WTC11 (cell line): ENCODE data around the gene PDGFRB. TPM values are rescaled to one million over a fixed set of nuclear protein-coding genes. Genes with fewer than 3 reads are reported as not detected.
A peak's percentile ranks its signal among the peaks of the same experiment; 100 is the strongest.

Source experiments
- ATAC-seq: fragments of 200-7000 bp; cut with Tn5 transposase; 2 replicates; pipeline ENCODE4 v1.10.0; 2021; ENCODE audit warnings: mild to moderate bottlenecking, moderate library complexity
- CTCF ChIA-PET: fragments of 300-600 bp; sonication (Branson Sonifier 250); formaldehyde crosslinking; loops from one replicate; lab custom pipeline; 2021; ENCODE audit warnings: antibody characterized with exemption; lab: Charles Lee
- POLR2A ChIA-PET: fragments of 350-600 bp; sonication (Branson Sonifier 250); formaldehyde crosslinking; loops from one replicate; lab custom pipeline; 2021; ENCODE audit warnings: antibody characterized with exemption; lab: Charles Lee
- DNase-seq: peaks from one replicate; pipeline ENCODE4 v3.0.0; 2021; ENCODE audit warnings: low spot score
- H3K27ac Mint-ChIP-seq: 2 replicates; pipeline ENCODE4 v1.8.0; 2021; ENCODE audit warnings: mixed read lengths
- H3K27me3 Mint-ChIP-seq: 2 replicates; pipeline ENCODE4 v1.8.0; 2021; ENCODE audit warnings: low read depth, mild to moderate bottlenecking, moderate library complexity, mixed read lengths
- H3K36me3 Mint-ChIP-seq: 2 replicates; pipeline ENCODE4 v1.8.0; 2021; ENCODE audit warnings: mixed read lengths
- H3K4me1 Mint-ChIP-seq: 2 replicates; pipeline ENCODE4 v1.8.0; 2022; ENCODE audit warnings: mixed read lengths
- H3K4me3 Mint-ChIP-seq: 2 replicates; pipeline ENCODE4 v1.8.0; 2021; ENCODE audit warnings: mild to moderate bottlenecking, moderate library complexity, mixed read lengths
- H3K9me3 Mint-ChIP-seq: 2 replicates; pipeline ENCODE4 v1.8.0; 2021; ENCODE audit warnings: mixed read lengths
- ATF2 ChIP-seq: sonication (generic); formaldehyde crosslinking; IDR thresholded peaks from 2 replicates; pipeline ENCODE4 v1.8.1; 2022; ENCODE audit warnings: low read depth, missing genetic modification reagents, borderline replicate concordance
- CREM ChIP-seq: sonication (generic); formaldehyde crosslinking; IDR thresholded peaks from 2 replicates; pipeline ENCODE4 v1.8.1; 2022; ENCODE audit warnings: mild to moderate bottlenecking, missing genetic modification reagents, moderate library complexity
- CTCF ChIP-seq: fragments of 200-600 bp; IDR thresholded peaks from 2 replicates; pipeline ENCODE4 v1.8.0; 2022; ENCODE audit warnings: antibody characterized with exemption
- E2F4 ChIP-seq: sonication (generic); formaldehyde crosslinking; IDR thresholded peaks from 2 replicates; pipeline ENCODE4 v1.8.1; 2022; ENCODE audit warnings: low read depth, mild to moderate bottlenecking, moderate library complexity, missing genetic modification reagents, borderline replicate concordance
- ELF4 ChIP-seq: sonication (generic); formaldehyde crosslinking; IDR thresholded peaks from 2 replicates; pipeline ENCODE4 v1.8.1; 2022; ENCODE audit warnings: low read depth, mild to moderate bottlenecking, moderate library complexity, missing genetic modification reagents
- FOXK1 ChIP-seq: sonication (generic); formaldehyde crosslinking; IDR thresholded peaks from 2 replicates; pipeline ENCODE4 v1.8.0; 2022; ENCODE audit warnings: mild to moderate bottlenecking, moderate library complexity, missing genetic modification reagents
- FOXP4 ChIP-seq: sonication (generic); formaldehyde crosslinking; IDR thresholded peaks from 2 replicates; pipeline ENCODE4 v1.8.0; 2022; ENCODE audit warnings: mild to moderate bottlenecking, missing genetic modification reagents
- GTF2I ChIP-seq: fragments of 250-450 bp; sonication (Bioruptor Pico); conservative IDR thresholded peaks from 2 replicates; pipeline ENCODE4 v1.4.0; 2021; ENCODE audit warnings: mild to moderate bottlenecking
- HMGA2 ChIP-seq: fragments of 250-450 bp; sonication (Bioruptor Pico); IDR thresholded peaks from 2 replicates; pipeline ENCODE4 v1.4.0; 2021; ENCODE audit warnings: mild to moderate bottlenecking, moderate library complexity
- IRF2 ChIP-seq: sonication (generic); formaldehyde crosslinking; IDR thresholded peaks from 2 replicates; pipeline ENCODE4 v1.8.0; 2022; ENCODE audit warnings: low read depth, missing genetic modification reagents, borderline replicate concordance
- MLX ChIP-seq: sonication (generic); formaldehyde crosslinking; IDR thresholded peaks from 2 replicates; pipeline ENCODE4 v1.8.1; 2023; ENCODE audit warnings: mild to moderate bottlenecking, missing genetic modification reagents, moderate library complexity
- NFYB ChIP-seq: sonication (generic); formaldehyde crosslinking; conservative IDR thresholded peaks from 2 replicates; pipeline ENCODE4 v1.8.0; 2022; ENCODE audit warnings: low read depth, missing genetic modification reagents
- RELA ChIP-seq: sonication (generic); formaldehyde crosslinking; IDR thresholded peaks from 2 replicates; pipeline ENCODE4 v1.8.1; 2022; ENCODE audit warnings: missing genetic modification reagents, mild to moderate bottlenecking, borderline replicate concordance
- RORB ChIP-seq: fragments of 250-450 bp; sonication (Bioruptor Pico); IDR thresholded peaks from 2 replicates; pipeline ENCODE4 v1.9.0; 2021; ENCODE audit warnings: mild to moderate bottlenecking
- SOX15 ChIP-seq: fragments of 250-450 bp; sonication (Bioruptor Pico); IDR thresholded peaks from 2 replicates; pipeline ENCODE4 v1.9.0; 2021; ENCODE audit warnings: mild to moderate bottlenecking
- ZNF396 ChIP-seq: fragments of 250-450 bp; sonication (Bioruptor Pico); IDR thresholded peaks from 2 replicates; pipeline ENCODE4 v1.8.0; 2021; ENCODE audit warnings: mild to moderate bottlenecking, moderate library complexity, borderline replicate concordance
- ZNF423 ChIP-seq: fragments of 250-450 bp; sonication (Bioruptor Pico); IDR thresholded peaks from 2 replicates; pipeline ENCODE4 v2.1.2; 2022; ENCODE audit warnings: mild to moderate bottlenecking, moderate library complexity
- ZNF532 ChIP-seq: fragments of 250-450 bp; sonication (Bioruptor Pico); IDR thresholded peaks from 2 replicates; pipeline ENCODE4 v1.9.0; 2021; ENCODE audit warnings: mild to moderate bottlenecking, borderline replicate concordance
- total RNA-seq: library from RNA; stranded (reverse); gene quantifications from 3 replicates; pipeline ENCODE4 v1.2.3, GENCODE V29; 2021
- TF ChIP-seq, protein P1 (sequence below): fragments of 250-450 bp; sonication (Bioruptor Pico); IDR thresholded peaks from 2 replicates; pipeline ENCODE4 v1.9.0; 2021; ENCODE audit warnings: mild to moderate bottlenecking
- TF ChIP-seq, protein P2 (sequence below): sonication (generic); formaldehyde crosslinking; conservative IDR thresholded peaks from 2 replicates; pipeline ENCODE4 v1.8.1; 2022; ENCODE audit warnings: mild to moderate bottlenecking, missing genetic modification reagents

PDGFRB gene
- total RNA-seq, 1 experiment from 2014 or later: 5.1 TPM

- Mint-ChIP-seq H3K36me3 (no peaks in the 10 kb centered on the region), H3K4me1 (peaks cover 27% of the 10 kb centered on the region), H3K4me3 (peak overlapping the region; percentile 45), H3K9me3 (no peaks in the 10 kb centered on the region), H3K27ac (no peak overlapping the region), H3K27me3 (peaks cover 88% of the 10 kb centered on the region)
- ChIA-PET CTCF (interaction anchor here (0.6 to 1.9 kb wide), 9 partner anchors 9 to 390 kb away, joined by 3 to 10 read pairs (median 3); no protein-coding TSS in a partner anchor), POLR2A (interaction anchor here (0.7 kb wide), 2 partner anchors 85 to 1287 kb away, joined by 3 read pairs; no protein-coding TSS in a partner anchor)
- TF ChIP-seq IRF2: no peak
- TF ChIP-seq ELF4 (CRISPR knock-in tag): no peak
- no peak for TF ChIP-seq ZNF532
- TF ChIP-seq, protein P1, sequence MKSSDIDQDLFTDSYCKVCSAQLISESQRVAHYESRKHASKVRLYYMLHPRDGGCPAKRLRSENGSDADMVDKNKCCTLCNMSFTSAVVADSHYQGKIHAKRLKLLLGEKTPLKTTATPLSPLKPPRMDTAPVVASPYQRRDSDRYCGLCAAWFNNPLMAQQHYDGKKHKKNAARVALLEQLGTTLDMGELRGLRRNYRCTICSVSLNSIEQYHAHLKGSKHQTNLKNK: no peak
- TF ChIP-seq ZNF396 (CRISPR knock-in tag): no peak
- no peak for TF ChIP-seq ATF2
- TF ChIP-seq FOXK1 (CRISPR knock-in tag): no peak
- TF ChIP-seq HMGA2 (CRISPR knock-in tag): no peak
- no peak for TF ChIP-seq CTCF
- TF ChIP-seq, protein P2, sequence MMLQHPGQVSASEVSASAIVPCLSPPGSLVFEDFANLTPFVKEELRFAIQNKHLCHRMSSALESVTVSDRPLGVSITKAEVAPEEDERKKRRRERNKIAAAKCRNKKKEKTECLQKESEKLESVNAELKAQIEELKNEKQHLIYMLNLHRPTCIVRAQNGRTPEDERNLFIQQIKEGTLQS (CRISPR knock-in tag): no peak
- no peak for TF ChIP-seq MLX (CRISPR knock-in tag)
- no peak for TF ChIP-seq NFYB (CRISPR knock-in tag)
- TF ChIP-seq RORB (CRISPR knock-in tag): no peak
- TF ChIP-seq E2F4 (CRISPR knock-in tag): no peak
- no peak for TF ChIP-seq SOX15 (CRISPR knock-in tag)
- no peak for TF ChIP-seq FOXP4 (CRISPR knock-in tag)
- no peak for TF ChIP-seq GTF2I (CRISPR knock-in tag)
- no peak for TF ChIP-seq ZNF423 (CRISPR knock-in tag)
- no peak for TF ChIP-seq CREM (CRISPR knock-in tag)
- TF ChIP-seq RELA (CRISPR knock-in tag): no peak
- ATAC-seq (no peak), DNase-seq (peak; percentile 26)
Observed at GRCh38 chr5:150166037-150166649, 10.5 kb upstream of the PDGFRB start.
